HG03342 (cell line): ENCODE measurements around the gene GNB1L.

Experiments used
- ATAC-seq: cut with Tn5 transposase; IDR thresholded peaks from one replicate; pipeline ENCODE4 v1.9.1; 2021; ENCODE audit warnings: mild to moderate bottlenecking, moderate library complexity; ENCODE audit not compliant: unreplicated experiment

GNB1L gene

DNA sequence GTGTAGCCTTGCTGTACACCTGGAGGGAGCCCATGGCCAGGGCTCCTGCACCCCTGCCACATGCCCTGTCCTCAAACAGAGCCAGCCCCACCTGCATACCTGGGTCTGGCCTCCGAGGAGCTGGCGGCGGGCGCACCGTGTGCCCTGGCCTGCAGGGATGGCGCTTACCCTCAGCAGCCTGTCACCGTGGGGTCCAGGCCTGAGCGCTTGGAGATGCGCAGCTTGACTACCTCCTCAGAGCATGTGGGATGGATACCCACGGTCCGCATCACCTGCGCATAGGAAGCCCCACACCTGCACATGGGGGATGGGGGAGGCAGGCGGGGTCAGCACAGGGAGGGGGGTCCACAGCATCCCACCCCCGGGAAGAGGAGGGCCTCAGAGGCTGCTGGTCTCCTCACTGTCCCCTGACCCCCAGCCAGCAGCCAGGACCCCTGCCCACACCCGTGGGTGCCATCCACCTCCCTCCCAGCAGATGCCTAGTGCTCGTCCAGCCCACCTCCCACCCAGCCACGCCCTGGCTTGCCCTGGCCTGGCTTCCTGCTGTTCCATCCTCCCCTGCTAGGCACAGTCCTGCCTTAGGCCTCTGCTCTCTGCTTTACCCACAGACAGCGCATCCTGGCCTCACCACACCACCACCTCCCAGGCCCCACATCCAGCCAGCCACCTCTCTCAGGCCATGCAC, 22.4 kb upstream of the GNB1L start:
- no peak for ATAC-seq

DNA sequence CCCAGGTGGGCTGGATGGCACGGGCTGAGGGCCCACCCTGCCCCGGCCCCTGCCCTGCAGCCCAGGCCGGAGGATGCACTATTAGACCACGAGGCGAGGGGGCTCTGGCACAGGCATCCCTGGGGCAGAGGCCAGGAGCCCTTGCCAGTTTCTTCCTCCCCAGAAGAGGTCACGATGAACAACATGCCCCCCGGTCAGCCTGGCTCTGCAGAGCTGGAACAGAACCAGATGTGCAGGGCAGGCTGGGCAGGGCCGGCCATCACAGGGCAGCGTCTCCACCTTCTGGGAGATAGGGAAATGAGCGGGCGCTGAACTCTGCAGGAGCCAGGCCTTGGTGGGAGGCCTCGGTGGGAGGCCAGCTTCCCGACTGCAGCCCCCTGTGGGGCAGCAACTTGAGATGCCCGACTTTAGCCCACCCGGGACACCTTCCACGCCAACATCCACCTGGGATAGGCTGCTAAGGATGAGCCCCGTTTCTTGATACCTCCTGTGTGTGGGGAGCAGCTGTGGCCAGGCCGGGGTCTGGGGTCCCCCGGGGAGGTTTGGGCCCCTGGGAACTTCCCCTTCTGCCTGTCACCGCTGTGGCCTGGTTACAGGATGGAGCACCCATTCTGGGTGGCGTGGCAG, 21.8 kb upstream of the GNB1L start:
- ATAC-seq: no peak

DNA sequence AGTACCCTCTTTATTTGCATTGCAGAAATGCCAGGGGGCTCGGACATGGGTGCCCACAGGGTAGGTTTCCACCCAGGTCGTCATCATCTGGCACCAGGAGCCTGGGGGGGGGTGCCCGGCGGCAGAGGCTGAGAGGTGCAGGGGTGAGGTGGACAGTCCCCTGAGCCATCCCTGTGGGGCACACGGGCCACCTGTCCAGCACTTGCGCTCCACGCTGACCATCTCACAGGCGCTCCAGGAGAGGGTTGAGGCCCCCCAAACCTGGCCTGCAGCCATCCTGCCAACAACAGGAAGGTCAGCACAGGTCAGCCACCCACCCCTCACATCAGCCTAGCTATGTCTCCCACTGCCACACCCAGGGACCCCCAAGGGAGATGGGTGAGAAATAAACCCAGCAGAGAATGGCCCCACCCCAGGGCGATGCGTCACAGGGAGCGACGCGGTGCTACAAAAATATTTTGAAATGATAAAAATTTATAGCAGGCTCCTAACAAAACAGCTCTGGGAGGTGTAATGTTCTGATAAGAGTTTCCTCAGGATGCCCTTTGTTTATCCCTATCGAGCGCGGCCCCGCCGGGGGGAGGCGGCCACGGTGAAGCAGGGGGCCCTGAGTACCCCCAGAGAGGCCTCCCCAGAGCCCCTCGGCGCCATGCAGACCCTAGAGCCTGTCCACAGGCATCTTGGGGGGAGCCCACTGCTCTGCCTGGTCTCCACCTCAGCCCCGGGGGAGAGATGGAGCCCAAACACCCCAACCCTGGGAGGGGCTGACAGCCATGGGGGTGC, 21.0 kb upstream of the GNB1L start:
- ATAC-seq: no peak

DNA sequence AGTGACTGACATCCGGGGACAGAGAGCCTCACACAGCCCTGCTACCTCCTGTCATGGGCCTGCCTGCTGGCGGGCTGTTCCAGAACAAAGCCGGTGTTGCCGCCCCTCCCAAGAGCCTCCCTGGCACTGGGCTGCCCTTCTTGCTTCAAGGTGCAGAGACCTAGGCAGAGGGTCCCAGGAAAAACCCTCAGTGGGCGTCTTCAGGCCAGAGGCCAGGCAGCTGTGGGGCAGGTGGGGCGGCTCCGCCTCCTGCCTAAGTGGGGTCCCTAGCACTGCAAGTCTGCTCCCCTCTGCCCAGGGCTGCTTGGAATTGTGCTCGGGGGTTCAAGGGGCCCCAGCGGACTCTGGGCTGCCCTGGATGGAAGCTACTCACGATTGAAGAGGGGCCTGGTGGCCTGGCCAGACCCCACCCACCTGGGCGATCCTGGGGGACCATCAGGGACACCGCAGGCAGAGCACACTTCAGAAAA, 20.4 kb upstream of the GNB1L start:
- ATAC-seq: no peak

DNA sequence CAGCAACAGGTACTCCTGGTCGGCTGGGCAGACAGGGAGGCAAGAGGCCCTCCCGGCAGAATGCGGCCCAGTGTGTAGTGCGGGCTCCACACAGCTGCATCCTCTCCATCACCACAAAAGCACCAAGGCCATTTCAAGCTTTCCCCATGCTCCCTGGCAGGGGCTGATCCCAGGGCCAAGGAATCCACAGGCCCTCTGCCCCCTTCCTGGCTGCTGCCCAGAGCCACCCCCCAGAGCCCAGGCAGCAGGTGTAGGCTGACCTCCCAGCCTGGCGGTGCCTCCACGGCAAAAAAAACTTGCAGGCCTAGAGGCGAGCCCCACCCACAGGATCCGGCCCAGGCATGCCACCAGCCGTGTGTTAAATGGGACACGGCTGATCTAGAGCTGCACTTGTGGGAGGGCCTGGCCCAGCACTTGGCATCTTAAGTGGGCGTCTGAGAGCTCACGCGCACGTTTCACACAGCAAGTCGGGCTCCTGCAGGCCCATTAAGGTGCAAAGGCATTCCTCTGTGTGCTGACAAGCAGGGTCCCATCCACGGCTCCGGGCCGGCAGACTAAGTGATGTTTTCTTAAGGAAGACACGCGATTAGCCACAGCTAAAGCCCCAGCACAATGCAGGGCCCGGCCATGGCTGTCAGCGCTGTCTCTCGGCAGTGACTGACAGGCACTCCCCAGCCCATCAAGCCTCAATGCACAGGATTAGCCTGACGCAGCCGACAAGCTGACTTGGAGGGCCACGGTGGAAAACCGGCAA, 19.8 kb upstream of the GNB1L start:
- no peak for ATAC-seq

DNA sequence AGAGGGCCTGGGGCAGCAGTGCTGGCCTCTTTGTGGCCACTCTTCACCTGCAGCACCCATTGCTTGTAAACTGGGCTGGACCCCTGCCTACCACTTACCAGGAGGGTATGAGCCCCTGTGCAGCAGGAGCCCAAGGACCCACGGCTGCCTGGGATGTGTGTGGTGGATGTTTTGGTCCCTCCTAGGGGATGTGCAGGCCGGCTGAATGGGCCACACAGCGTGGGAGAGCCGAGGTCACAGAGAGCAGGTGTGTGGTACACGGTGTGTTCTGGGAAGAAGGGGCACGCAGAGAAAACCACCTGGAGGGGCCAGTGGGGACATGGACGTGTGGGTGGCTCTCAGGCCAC, 19.3 kb upstream of the GNB1L start:
- no peak for ATAC-seq

DNA sequence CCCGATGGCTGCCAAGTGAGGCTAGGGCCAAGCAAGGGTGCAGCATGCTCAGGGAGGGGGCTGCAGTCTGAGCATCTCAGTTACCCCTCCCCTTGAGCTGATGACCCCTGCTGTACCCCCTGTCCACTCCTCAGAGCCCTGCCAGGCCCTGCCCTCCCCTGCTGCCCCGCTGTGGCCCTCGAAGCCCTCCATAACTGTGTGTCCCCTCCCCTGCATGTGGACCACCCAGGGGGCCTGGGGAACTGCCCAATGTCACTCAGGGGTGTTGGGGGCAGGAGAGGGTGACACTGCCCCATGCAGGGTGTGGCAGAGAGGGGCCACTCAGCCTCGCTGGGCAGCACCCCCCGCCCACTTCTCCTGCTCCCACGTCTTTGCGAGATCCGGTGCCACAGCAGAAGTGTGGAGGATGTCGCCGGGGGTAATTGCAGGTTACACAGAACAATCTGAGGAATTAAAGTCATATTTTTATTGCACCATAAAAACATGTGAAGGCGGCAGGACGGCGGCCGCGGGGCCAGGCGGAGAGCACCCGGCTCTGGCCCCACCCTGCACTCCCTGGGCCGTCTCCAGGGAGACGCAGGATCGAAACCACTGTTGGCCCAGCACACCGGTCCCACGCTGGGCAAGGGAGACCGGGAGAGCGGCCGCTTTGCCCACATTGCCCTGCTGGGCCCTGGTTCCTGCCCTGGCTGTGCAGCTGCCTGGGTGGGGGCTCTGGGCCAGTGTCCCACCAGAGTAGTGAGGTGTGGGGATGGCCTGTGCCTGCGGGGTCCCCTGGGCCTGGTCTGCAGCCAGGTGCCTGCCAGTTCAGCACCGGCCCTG, 18.7 kb upstream of the GNB1L start:
- ATAC-seq: no peak

DNA sequence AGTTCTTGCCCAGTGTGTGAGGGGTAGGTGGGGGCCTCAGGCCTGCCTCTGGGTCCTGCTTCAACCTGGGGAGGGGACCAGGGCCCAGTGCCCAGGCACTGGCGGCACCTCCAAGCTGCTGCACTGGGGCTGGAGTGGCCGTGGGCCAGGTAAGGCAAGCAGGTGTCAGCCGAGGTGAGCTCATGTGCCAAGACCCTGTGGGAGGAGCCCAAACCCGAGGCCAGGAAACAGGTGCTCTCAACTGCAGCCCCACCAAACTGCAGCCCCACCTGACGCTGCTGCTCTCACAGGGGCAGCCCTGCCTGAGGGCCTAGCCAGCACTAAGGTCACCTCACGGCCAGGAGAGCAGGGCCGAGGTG, 18.1 kb upstream of the GNB1L start:
- no peak for ATAC-seq

DNA sequence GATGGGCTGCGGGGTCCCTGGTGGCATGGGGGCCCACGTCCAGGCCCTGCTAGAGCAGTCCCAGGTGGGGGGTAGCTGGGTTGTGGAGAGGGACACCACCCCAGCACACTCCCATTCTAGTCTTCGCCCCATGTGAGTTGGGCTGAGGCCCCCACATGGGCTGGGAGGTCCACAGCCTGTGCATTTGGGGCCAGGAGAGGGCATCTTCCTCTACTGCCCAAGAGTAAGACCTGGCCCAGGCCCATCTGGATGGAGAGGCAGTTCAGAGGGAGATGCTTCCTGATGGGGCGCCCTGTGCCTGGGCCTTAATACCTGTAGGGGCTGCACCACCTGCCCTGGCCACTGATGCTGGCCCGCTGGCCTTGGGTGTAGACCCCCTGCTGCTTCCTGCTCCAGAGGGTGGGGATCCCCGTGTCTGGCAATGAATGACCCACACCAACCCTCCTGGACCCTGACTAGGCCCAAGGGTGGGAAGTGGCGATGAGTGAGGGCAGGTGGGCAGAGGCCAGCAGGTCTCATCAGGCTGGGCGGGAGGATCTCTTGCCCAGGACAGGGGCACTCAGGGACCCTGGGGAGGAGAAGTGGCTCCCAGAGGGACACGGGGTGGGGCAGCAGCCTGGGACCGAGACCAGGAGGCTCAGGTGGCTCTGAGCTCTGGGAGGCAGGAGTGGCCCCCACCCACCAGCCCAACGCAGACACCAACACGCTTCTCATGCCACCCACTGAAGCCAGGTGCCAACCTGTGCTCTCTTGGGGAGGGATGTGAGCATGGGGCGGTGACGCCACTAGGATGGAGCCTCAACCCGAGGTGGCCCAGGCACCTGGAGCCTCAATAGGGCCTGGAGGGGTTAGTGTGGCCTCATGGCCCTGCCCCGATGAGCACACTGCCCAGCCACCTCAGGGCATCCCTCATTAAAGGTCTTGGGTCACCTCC, 17.4 kb upstream of the GNB1L start:
- ATAC-seq: no peak

DNA sequence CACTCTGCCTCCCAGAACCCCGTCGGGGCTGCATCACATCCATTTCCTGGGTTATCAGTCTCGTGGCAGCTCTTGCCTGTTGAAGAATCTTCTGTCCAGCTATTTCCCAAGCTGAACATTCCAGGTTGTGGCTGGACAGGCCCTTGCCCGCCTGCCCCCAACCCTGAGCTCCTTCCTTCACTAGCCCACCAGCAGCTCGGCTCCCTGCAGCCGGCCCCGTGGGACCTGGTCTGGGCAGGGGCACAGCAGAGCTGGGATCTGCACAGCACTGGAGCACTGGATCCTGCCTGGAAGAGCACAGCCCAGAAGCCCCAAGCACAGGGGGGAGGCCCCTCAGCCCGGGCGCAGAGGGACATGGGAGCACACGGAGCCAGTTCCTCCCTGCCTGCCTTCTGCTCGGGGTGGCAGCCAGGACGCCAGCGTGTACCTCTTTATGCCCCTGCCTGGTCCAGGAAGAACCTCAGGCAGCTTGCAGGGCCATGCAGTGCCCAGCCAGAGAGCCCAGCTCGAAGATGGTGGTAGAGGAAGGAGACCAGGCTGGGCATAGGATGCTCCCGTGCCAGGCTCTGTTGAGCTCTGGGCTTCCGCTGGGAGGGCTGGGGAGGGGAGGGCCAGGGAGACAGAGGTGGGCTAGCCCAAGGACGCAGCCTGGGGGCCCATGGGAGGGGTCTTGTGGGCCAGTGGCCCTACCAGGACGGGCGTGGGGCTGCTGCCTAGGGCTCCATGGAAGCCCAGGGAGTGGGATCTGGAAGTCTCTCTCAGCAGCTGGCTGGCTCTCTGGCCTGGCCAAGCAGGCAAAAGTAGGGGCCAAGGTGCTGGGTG, 16.6 kb upstream of the GNB1L start:
- ATAC-seq: no peak

DNA sequence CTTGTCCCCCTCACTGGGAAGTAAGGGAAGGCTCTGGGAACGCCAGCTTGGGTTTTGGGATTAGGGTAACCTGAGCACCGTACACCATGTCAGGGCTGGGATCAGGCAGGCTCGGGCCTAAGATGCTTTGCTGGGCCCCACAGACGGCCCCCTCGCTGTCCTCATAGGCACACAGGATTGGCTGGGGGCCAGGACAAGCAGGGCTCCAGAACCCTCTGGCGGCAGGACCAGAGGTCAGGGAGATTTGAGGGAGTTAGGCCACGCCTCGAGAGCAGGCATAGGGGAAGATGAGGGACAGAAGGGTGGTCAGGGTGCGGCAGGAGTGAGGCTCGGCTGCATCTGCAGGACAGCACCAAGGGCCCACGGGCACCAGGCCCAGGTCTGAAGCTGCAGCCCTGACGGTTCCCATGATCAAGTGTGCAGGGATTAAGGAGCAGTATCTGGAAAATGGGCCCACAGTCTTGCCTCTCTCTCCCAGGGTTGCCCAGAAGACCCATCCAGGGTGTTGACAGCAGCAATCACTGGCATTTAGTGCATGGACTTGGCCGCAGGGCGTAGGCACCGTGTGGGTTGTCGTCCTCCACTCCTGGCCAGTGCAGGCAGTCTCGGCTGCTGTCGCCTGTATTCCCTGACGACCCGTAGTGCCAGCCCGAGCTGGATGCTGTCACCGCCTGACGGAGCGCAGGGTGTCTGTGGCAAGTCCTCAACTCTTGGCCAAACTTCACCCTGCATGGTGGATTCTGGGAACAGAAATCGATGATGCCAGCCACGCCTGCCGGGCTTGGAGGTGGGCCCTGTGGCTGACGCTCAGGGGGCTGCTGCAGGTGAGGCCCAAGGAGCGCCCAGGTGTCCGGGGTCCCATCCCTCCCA, 15.7 kb upstream of the GNB1L start:
- no peak for ATAC-seq

DNA sequence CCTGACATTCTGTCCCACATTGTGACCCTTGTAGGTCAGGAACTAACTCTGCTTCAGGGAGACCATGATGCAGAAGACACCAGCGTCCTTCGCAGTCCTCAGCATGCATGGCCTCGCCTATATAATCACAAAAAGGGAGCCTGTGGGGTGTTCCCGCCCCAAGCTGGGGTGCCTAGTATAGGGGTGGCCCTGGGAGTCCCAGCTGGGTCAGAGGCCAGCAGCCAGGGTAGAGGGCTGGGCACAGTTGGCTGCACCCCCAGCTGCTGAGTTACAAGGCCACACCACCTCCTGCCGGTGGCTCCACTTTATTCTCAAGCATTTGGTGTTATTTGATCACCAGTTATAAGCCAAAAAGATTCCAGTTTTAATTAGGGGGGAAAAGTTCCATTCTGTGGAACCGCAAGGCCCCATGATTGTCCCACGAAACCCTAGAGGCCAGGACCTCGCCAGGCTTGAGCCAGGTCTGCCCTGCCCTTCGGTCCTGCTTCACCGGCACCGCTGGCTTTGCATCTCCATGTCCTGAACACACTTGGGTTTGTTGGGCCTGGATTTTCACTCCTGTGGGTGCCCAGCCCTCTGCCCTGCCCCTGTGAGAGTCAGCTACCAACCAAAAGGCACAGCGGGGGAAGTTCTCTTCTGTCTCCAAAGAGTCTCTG, 15.0 kb upstream of the GNB1L start:
- ATAC-seq: no peak

DNA sequence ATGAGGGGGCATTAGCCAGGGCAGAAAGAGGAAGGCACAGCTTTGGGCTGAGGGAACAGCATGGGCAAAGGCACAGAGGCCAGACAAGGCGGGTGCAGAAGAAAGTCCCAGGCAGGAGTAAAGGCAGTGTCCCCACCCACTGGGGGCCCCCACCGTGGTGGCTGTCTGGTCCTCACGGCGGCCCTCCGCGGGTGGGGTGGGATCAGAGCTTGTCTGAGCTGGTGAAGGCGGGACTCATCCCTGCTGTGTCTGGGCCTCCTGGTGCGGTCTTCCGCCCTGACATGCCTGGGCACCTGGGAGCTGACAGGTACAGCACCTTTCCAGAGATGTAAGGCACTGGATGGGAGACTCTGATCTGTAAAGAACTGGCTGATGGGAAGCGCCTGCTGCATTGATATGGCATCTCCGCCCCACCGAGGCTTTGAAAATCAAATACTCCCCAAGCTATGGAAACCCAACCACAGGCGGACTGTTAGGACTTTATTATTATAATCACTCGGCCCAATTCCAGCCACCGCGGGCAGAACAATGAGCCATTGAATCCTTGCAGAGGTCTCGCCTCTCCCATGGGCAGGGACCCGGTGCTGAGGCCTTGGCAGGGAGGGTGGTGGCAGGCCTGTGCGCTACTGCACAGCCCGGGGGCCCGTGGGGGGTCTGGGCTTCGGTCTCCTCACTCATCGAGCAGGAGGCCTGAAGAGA, 14.2 kb upstream of the GNB1L start:
- ATAC-seq: no peak

DNA sequence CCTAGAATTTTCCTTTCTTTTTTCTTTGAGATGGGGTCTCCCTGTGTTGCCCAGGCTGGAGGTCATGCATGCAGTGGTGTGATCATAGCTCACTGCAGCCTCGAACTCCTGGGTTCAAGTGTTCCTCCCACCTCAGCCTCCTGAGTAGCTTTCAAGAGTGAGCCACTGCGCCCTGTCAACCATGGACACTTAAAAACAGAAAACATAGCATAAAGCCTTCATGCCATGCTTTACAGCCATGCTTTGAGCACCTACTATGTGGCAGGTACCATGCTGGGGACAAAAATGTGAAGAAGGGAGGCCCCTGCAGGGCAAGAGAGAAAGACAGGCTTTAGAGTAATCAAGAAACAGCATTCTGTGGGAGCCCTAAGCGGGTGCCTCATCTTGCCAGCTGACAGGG, 13.7 kb upstream of the GNB1L start:
- ATAC-seq: no peak

DNA sequence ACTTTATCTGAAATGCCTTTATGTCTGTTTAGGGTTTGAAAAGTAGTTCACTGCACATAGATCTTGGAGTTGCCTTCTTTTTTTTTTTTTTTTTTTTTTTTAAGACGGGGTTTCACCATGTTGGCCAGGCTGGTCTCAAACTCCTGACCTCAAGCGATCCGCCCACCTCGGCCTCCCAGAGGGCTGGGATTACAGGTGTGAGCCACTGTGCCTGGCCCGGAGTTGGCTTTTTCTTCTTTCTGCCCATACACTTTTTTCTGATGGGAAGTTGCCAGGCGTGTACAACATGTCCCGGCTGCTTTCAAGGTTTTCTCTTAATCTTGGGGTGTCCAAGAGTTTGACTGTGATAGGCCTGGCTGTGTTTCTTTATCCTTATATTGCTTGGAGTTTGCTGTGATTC, 12.9 kb upstream of the GNB1L start:
- ATAC-seq: no peak

DNA sequence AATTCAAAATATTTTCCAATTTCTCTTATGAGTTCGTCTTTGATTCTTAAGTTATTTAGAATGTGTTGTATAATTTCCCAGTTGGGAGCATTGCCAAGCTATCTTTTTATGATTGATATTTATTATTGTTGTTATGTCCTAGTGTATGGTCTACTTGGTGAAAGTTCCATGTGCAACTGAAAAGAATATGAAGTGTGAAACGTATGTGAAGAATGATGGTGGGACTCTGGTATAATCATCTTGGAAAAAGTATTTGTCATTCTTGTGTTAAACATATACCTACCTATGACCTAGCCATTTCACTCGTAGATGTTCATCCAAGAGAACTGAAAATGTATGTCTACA, 12.0 kb upstream of the GNB1L start:
- ATAC-seq: no peak
